OCI-LY1 (cell line): ENCODE data around the gene RRAS2.

ENCODE experiments used
- EZH2 ChIP-seq: fragments of 200-600 bp; sonication (generic), shearing (Covaris generic); IDR thresholded peaks from 2 replicates; pipeline ENCODE4 v1.8.0; 2017; ENCODE audit warnings: borderline replicate concordance, mixed run types, mild to moderate bottlenecking, antibody characterized with exemption, low read length, moderate library complexity, mixed read lengths
- TF ChIP-seq, protein P1 (sequence below): fragments of 200-600 bp; sonication (generic), shearing (Covaris generic); IDR thresholded peaks from 2 replicates; pipeline ENCODE4 v1.5.1; 2017; ENCODE audit warnings: mild to moderate bottlenecking, antibody characterized with exemption, low read length, moderate library complexity, mixed read lengths

DNA sequence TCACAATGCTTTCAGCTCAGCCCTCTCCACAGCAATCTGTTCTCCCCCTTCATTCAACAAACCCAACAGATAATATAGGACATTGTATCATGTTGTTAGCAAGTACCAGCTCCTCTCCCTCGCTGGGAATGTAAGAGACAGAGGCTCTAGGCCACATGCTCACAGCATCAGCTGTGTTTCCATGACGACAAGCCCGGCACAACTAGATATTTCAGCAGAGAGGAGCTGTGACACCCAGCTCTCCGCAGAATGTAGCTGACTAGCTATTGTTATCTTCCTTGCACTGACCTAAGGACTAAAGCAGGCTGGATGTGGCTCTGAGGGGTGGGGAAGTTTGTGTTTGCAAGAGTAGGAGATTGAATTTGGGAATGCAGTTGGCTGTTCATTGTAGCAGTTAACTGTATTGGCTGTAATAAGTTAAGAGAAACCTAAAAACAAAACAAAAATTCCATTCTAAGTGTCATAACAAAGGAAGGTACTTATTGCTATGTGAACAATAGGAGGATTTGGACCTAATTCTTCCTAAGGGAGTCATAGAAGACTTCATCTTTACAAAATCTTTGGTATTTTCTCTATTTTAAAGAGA, 28.0 kb upstream of the RRAS2 start:
- no peak for TF ChIP-seq EZH2
- TF ChIP-seq, protein P1, sequence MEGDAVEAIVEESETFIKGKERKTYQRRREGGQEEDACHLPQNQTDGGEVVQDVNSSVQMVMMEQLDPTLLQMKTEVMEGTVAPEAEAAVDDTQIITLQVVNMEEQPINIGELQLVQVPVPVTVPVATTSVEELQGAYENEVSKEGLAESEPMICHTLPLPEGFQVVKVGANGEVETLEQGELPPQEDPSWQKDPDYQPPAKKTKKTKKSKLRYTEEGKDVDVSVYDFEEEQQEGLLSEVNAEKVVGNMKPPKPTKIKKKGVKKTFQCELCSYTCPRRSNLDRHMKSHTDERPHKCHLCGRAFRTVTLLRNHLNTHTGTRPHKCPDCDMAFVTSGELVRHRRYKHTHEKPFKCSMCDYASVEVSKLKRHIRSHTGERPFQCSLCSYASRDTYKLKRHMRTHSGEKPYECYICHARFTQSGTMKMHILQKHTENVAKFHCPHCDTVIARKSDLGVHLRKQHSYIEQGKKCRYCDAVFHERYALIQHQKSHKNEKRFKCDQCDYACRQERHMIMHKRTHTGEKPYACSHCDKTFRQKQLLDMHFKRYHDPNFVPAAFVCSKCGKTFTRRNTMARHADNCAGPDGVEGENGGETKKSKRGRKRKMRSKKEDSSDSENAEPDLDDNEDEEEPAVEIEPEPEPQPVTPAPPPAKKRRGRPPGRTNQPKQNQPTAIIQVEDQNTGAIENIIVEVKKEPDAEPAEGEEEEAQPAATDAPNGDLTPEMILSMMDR = no peak
